ENCODE measurements around the gene IFT43. TPM values are rescaled to one million over a fixed set of nuclear protein-coding genes. Genes with fewer than 3 reads are reported as not detected.

Gene IFT43
- total and polyA plus RNA-seq, 9 of the 15 experiments (the other 6 are each of a cell fraction or from before 2014, with no cell fraction given), result 4.9 to 12.8 (median 8.0) TPM

- H3K79me2 ChIP-seq (ENCODE audit: control insufficient read depth, insufficient read depth, low read length), result no peaks in the 10 kb centered on the region
- no peak overlapping the region for H3K4me3 ChIP-seq
- TF ChIP-seq AFF1 (IDR thresholded peaks at IDR 0.05; ENCODE audit: low read depth in 1 of 2, partially characterized antibody in 2 of 2), result no peak
- no peak for TF ChIP-seq THAP12 (CRISPR knock-in tag; IDR thresholded peaks at IDR 0.05)
- no peak for TF ChIP-seq CGGBP1 (CRISPR knock-in tag; IDR thresholded peaks at IDR 0.05)
- TF ChIP-seq RBBP5 (IDR thresholded peaks at IDR 0.05; ENCODE audit: borderline replicate concordance, insufficient read depth, low read length, poor library complexity, severe bottlenecking), result no peak
- peak; percentile 61 for TF ChIP-seq ZNF146 (CRISPR knock-in tag; IDR thresholded peaks at IDR 0.05; ENCODE audit: unreplicated experiment)
- TF ChIP-seq NBN (IDR thresholded peaks at IDR 0.05; ENCODE audit: low read depth), result no peak
- TF ChIP-seq ZNF124 (CRISPR knock-in tag; IDR thresholded peaks at IDR 0.05), result no peak
- TF ChIP-seq COPS2 (conservative IDR thresholded peaks at IDR 0.05), result no peak
- no peak for TF ChIP-seq YY1 (IDR thresholded peaks at IDR 0.05; ENCODE audit: borderline replicate concordance in 1 of 3, control insufficient read depth in 1 of 3, extremely low read depth in 1 of 3, insufficient read depth in 3 of 3, insufficient read length in 1 of 3, insufficient replicate concordance in 2 of 3, low read depth in 1 of 3, low read length in 2 of 3)
- H3K9me3 ChIP-seq (replicated peaks; ENCODE audit: control insufficient read depth, insufficient read depth, low read depth, low read length), result no peaks in the 10 kb centered on the region
- no peaks in the 10 kb centered on the region for H3K27me3 ChIP-seq (ENCODE audit: control insufficient read depth in 2 of 2, insufficient read depth in 2 of 2, low read length in 2 of 2)
- H3K9ac ChIP-seq (ENCODE audit: insufficient read depth in 1 of 2, low read depth in 2 of 2, low read length in 2 of 2), result no peak overlapping the region
- peaks cover 2 to 4% of the 10 kb centered on the region in 2 experiments; a peak in 2 of 5 replicates for H3K4me1 ChIP-seq (replicated peaks in 1 of 2; ENCODE audit: control insufficient read depth in 2 of 2, insufficient read depth in 2 of 2, low read length in 2 of 2)
- ChIA-PET POLR2A (no interaction called here), CTCF (ENCODE audit: low intra/inter-chr PET ratio) (no interaction called here)
- no peak overlapping the region for H3K27ac ChIP-seq (ENCODE audit: extremely low read depth, low read depth, low read length)
- WGBS (ENCODE audit: insufficient coverage, low coverage, missing lambda C conversion rate), result 67% methylated on average over 3 of the region's 3 CpGs
- BruUV-seq (replicated peaks), result no TSS peak
- H4K20me1 ChIP-seq (replicated peaks; ENCODE audit: control insufficient read depth, insufficient read depth, low read length), result no peaks in the 10 kb centered on the region
- no peaks in the 10 kb centered on the region for H3K36me3 ChIP-seq (ENCODE audit: control insufficient read depth, insufficient read depth, low read length)
- DNase-seq (ENCODE audit: extremely low read depth in 1 of 4, low spot score in 3 of 4) (no peak), FAIRE-seq (no peak), ATAC-seq (no peak)
- H3K9me1 ChIP-seq (ENCODE audit: control insufficient read depth, insufficient read depth, low read length), result no peaks in the 10 kb centered on the region
- intact Hi-C loops (cut with micrococcal nuclease), result no loop called here
- in situ Hi-C loops (cut with MboI), result no loop called here
- H3K4me2 ChIP-seq (ENCODE audit: insufficient read depth, low read length), result no peak overlapping the region
- no peak overlapping the region for H2AFZ ChIP-seq (ENCODE audit: low read depth, low read length)
These were observed 33.1 kb upstream of the IFT43 start for GRCh38 chr14:75952489-75952888.

Data from K562 (cell line).